ENCODE data around the gene CDH4. TPM values are rescaled to one million over a fixed set of nuclear protein-coding genes. Genes with fewer than 3 reads are reported as not detected.

The CDH4 gene
- total RNA-seq, 1 donor from 2014 or later: not detected

DNA sequence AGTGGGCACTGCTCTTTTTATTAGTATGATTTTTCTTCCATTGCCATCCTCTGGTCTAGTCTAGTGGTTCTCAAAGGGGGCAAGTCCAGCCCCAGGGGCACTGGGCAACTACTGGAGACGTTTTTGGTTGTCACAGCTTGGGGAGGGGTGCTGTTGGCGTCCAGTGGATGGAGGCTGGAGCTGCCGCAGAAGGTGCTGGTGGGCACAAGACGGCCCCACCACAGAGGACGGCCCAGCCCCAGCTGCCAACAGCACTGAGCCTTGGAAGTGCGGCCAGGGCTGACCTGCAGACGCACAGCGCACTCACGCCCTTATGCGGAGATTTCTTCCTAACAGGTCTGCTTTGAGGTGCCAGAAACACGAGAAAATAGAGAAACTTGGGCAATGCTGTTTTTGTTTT lies 40.3 kb downstream of the CDH4 start:
- Mint-ChIP-seq H3K27ac (no peak overlapping the region), H3K4me1 (no peaks in the 10 kb centered on the region), H3K36me3 (ENCODE audit: low read depth) (no peaks in the 10 kb centered on the region), H3K27me3 (no peaks in the 10 kb centered on the region), H3K9me3 (peaks cover 2% of the 10 kb centered on the region), H3K4me3 (no peak overlapping the region)
- TF ChIP-seq, protein P1, sequence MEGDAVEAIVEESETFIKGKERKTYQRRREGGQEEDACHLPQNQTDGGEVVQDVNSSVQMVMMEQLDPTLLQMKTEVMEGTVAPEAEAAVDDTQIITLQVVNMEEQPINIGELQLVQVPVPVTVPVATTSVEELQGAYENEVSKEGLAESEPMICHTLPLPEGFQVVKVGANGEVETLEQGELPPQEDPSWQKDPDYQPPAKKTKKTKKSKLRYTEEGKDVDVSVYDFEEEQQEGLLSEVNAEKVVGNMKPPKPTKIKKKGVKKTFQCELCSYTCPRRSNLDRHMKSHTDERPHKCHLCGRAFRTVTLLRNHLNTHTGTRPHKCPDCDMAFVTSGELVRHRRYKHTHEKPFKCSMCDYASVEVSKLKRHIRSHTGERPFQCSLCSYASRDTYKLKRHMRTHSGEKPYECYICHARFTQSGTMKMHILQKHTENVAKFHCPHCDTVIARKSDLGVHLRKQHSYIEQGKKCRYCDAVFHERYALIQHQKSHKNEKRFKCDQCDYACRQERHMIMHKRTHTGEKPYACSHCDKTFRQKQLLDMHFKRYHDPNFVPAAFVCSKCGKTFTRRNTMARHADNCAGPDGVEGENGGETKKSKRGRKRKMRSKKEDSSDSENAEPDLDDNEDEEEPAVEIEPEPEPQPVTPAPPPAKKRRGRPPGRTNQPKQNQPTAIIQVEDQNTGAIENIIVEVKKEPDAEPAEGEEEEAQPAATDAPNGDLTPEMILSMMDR (IDR thresholded peaks at IDR 0.05): no peak
- no peak for DNase-seq
- ChIA-PET CTCF (no interaction called here), POLR2A (no interaction called here)
- ATAC-seq (ENCODE audit: low read depth): no peak
- intact Hi-C loops (cut with micrococcal nuclease): no loop called here

DNA sequence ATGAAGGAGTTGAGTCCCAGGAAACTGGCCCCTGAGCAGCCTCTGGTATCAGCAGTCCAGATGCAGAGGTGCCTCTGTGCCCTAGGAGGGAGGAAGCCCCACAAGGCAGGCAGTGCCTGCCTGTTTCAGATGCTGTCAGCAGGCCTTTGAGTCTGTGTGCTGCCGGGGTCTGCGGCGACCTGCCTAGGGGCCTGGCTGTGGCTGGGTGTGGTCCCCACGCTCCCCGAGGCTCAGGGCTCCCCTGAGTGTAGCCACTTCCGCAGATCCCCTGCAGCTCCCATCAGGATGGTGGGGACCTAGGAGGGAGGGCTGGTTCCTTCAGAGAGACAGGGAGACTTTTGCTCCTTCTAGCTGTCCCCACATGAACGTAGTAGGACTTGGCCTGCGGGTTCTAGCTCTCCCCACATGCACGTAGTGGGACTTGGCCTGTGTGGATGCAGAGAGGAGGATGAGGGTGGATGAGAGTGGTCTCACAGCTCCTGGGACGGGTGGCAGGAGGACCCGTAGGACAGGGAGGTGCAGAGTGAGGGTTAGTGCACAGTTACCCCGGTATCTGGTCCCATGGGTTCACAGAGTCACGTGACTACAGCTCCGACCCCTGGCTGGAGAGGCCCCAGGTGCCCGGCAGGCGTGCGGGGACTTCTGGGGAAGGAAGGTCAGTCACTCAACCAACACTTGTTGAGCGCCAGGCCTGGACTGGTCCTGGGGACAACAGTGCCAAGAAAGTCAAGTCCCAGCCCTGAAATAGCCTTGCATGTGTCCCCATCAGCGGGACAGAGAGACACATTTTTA lies 41.0 kb downstream of the CDH4 start:
- Mint-ChIP-seq H3K36me3 (ENCODE audit: low read depth) (no peaks in the 10 kb centered on the region), H3K4me1 (no peaks in the 10 kb centered on the region), H3K4me3 (no peak overlapping the region), H3K27me3 (no peaks in the 10 kb centered on the region), H3K27ac (no peak overlapping the region), H3K9me3 (peaks cover 2% of the 10 kb centered on the region)
- ChIA-PET CTCF (no interaction called here), POLR2A (no interaction called here)
- TF ChIP-seq, protein P1 (IDR thresholded peaks at IDR 0.05): no peak
- intact Hi-C loops (cut with micrococcal nuclease): no loop called here
- DNase-seq: no peak
- ATAC-seq (ENCODE audit: low read depth): no peak

DNA sequence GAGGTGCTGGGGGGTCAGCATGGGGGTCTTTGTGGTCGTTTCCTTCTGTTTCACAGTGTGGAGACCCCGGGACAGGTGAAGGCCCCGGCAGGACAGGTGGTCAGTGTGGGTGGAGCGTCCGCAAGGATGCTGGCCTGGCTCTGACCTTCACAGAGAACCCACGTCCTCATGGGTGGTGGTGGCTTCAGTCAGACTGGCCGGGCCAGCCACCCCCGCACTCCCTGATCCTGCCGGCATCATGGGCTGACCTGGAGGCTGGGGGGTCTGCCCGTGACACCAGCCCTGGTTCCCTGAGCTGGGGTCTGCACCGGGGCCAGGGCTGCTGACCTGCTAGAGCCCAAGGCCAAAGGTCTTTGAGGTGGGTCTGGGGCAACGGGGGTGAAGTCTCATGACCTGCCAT lies 41.9 kb downstream of the CDH4 start:
- intact Hi-C loops (cut with micrococcal nuclease): no loop called here
- Mint-ChIP-seq H3K9me3 (peaks cover 2% of the 10 kb centered on the region), H3K4me3 (no peak overlapping the region), H3K27ac (no peak overlapping the region), H3K36me3 (ENCODE audit: low read depth) (no peaks in the 10 kb centered on the region), H3K27me3 (no peaks in the 10 kb centered on the region), H3K4me1 (no peaks in the 10 kb centered on the region)
- TF ChIP-seq, protein P1 (IDR thresholded peaks at IDR 0.05): no peak
- ATAC-seq (ENCODE audit: low read depth) (no peak), DNase-seq (no peak)
- CTCF ChIA-PET: no interaction called here
- POLR2A ChIA-PET: no interaction called here

DNA sequence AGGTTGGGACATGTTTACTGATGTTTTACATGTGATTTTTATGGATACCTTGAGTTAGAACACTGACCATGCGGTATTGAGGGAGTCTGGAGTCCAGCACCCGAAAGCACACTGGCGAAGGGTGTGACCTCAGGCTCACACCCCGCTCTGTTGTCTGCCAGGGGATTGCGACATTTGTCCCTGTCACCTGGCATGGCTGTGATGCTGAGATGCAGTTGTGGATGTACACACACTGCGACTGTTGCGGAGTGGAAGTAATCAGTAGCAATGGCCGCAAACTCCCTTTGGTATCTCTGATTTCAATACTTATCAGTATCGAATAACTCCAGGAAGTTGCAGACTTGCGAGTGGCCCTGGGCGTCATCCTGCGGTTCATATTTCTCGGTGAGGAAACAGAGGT lies 43.2 kb downstream of the CDH4 start:
- ATAC-seq (ENCODE audit: low read depth) (no peak), DNase-seq (no peak)
- no peaks in the 10 kb centered on the region for H3K4me1 Mint-ChIP-seq
- ChIA-PET CTCF (interaction anchor here (0.6 kb wide), 1 partner anchor 11 kb away, joined by 3 read pairs; no protein-coding TSS in a partner anchor), POLR2A (no interaction called here)
- TF ChIP-seq, protein P1 (IDR thresholded peaks at IDR 0.05): no peak
- intact Hi-C loops (cut with micrococcal nuclease): no loop called here
- no peaks in the 10 kb centered on the region for H3K36me3 Mint-ChIP-seq (ENCODE audit: low read depth)
- H3K27me3 Mint-ChIP-seq: no peaks in the 10 kb centered on the region
- peaks cover 2% of the 10 kb centered on the region for H3K9me3 Mint-ChIP-seq
- H3K4me3 Mint-ChIP-seq: no peak overlapping the region
- no peak overlapping the region for H3K27ac Mint-ChIP-seq

DNA sequence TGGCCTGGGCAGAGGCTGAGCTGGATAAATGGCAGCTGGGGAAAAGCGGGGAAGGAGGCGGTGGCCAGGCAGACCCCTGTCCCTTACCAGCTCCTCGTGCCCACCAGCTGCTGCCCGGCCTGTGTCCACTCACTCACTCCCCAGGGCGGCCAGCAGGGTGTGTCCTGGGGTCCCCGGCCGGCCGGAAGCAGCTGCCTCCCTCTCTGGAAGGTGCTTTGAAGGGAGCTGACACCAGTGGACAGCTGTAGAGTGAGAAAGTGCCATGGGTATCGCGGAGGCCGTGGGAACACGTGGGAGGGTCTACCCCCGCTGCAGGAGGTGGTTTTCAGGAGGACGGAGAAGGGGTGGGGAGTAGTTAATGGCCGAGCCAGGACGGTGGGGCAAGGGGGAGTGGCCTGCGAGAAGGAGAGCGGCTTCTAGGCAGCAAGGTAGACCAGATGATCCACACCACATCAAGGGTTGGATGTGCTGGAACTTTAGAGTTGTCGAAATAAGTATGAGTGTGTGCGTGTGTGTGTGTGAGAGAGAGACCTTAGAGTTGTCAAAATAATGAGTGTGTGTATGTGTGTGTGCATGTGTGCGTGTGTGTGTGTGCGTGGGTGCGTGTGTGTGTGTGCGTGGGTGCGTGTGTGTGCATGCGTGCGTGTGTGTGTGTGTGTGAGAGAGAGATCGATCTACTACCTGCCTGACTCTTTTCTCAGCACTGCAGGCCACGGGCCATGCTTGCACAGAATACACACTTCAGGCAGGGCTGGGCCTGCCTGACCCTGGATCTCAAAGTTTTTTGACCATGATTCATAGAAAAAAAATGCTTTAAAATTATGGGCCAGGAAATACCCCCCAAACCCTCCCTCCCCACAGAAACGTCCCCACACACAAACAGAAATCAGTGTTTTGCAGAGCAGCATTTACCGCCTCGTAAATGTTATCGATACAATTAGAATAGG lies 43.9 kb downstream of the CDH4 start:
- intact Hi-C loops (cut with micrococcal nuclease): no loop called here

More for the DNA sequence above, 43.9 kb downstream of the CDH4 start:
- Mint-ChIP-seq H3K4me3 (no peak overlapping the region), H3K27ac (no peak overlapping the region), H3K9me3 (peaks cover under 1% of the 10 kb centered on the region), H3K27me3 (no peaks in the 10 kb centered on the region), H3K36me3 (ENCODE audit: low read depth) (no peaks in the 10 kb centered on the region), H3K4me1 (no peaks in the 10 kb centered on the region)
- ATAC-seq (ENCODE audit: low read depth) (no peak), DNase-seq (no peak)
- TF ChIP-seq, protein P1 (IDR thresholded peaks at IDR 0.05): no peak
- CTCF ChIA-PET: interaction anchor here (0.6 kb wide), 1 partner anchor 12 kb away, joined by 3 read pairs; no protein-coding TSS in a partner anchor
- POLR2A ChIA-PET: no interaction called here

Measured in activated B cell treated with CpG ODN at 0.5 μM for 24 hours (primary cell).